ENCODE data around the gene GRHPR.

- no peak for TF ChIP-seq POLR2AphosphoS5 (IDR thresholded peaks at IDR 0.05)
- no peak for TF ChIP-seq CTCF (IDR thresholded peaks at IDR 0.05)
- TF ChIP-seq POLR2A (IDR thresholded peaks at IDR 0.05; ENCODE audit: low read depth): no peak
- TF ChIP-seq EP300 (IDR thresholded peaks at IDR 0.05): no peak
Measured at GRCh38 chr9:37383876-37384746, 38.4 kb upstream of the GRHPR start.

All from esophagus muscularis mucosa (tissue), 4 donors.